Testis (tissue), 2 donors: ENCODE data around the gene PACS1.

Experiments used
- CTCF ChIP-seq, 3 experiments: fragments of 450-650 bp in 2 of 3; fragments of 200-600 bp in 1 of 3; sonication (generic) in 1 of 3; IDR thresholded peaks; one replicate each; pipeline ENCODE4 v1.5.1; 2016 to 2019; ENCODE audit warnings: antibody characterized with exemption in 3 of 3, mild to moderate bottlenecking in 2 of 3, moderate library complexity in 1 of 3
- POLR2A ChIP-seq: fragments of 450-650 bp; IDR thresholded peaks from one replicate; pipeline ENCODE4 v1.6.1; 2017; ENCODE audit warnings: antibody characterized with exemption, mild to moderate bottlenecking, moderate library complexity

DNA sequence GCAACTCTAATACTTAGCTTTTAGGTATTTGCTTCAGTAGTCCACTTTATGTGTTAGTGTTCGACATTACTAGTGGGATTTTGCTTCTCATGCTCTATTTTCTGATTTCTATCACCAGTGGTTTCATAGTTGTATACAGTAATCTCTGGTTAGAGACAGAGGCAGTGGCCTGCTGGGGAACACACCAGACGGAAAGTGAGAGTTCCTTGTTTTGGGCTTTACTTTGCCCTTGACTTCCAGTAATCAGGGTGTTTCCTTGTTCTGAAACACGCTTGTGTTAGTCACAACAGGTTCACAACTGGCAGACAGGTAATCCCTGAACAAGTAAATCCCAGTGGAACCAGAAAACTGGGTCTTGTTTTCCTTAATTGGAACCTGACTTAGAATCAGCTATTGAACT, 56.0 kb downstream of the PACS1 start:
- no peak for TF ChIP-seq CTCF (IDR thresholded peaks at IDR 0.05)
- no peak for TF ChIP-seq POLR2A
